ENCODE measurements around the gene RIPOR3. TPM values are rescaled to one million over a fixed set of nuclear protein-coding genes. Genes with fewer than 3 reads are reported as not detected.
"Not testable (repeated sequence)": the region's sequence is repeated elsewhere in the genome, so short reads cannot be mapped to it uniquely, and the experiment has no call there.

The RIPOR3 gene
- total and polyA plus RNA-seq, 9 of the 15 experiments (the other 6 are each of a cell fraction or from before 2014, with no cell fraction given) = 3.3 to 62.7 (median 21.4) TPM

GRCh38 chr20:50638015-50638847 lies 53.1 kb downstream of the RIPOR3 start:
- H3K4me3 ChIP-seq; H3K27me3 ChIP-seq (ENCODE audit: control insufficient read depth in 2 of 2, insufficient read depth in 2 of 2, low read length in 2 of 2); H3K36me3 ChIP-seq (ENCODE audit: control insufficient read depth, insufficient read depth, low read length); CTCF ChIA-PET (ENCODE audit: low intra/inter-chr PET ratio); BruUV-seq (replicated peaks); intact Hi-C loops (cut with micrococcal nuclease); H2AFZ ChIP-seq (ENCODE audit: low read depth, low read length); H3K9me3 ChIP-seq (replicated peaks; ENCODE audit: control insufficient read depth, insufficient read depth, low read depth, low read length); H3K27ac ChIP-seq (ENCODE audit: extremely low read depth, low read depth, low read length); H3K9me1 ChIP-seq (ENCODE audit: control insufficient read depth, insufficient read depth, low read length); in situ Hi-C loops (cut with MboI); TF ChIP-seq ATF3 (CRISPR knock-in tag; conservative IDR thresholded peaks at IDR 0.05); TEAD4 (CRISPR knock-in tag; IDR thresholded peaks at IDR 0.05; ENCODE audit: borderline replicate concordance): not testable (repeated sequence)
- H3K4me1 ChIP-seq (replicated peaks in 1 of 2; ENCODE audit: control insufficient read depth in 2 of 2, insufficient read depth in 2 of 2, low read length in 2 of 2) = peaks cover 30 to 62% of the 10 kb centered on the region in 2 experiments
- 34% methylated on average over 12 of the region's 15 CpGs for WGBS (ENCODE audit: insufficient coverage, low coverage, missing lambda C conversion rate)
- H4K20me1 ChIP-seq (replicated peaks; ENCODE audit: control insufficient read depth, insufficient read depth, low read length) = peaks cover 35% of the 10 kb centered on the region
- POLR2A ChIA-PET = interaction anchor here (1.0 to 1.6 kb wide), 4 partner anchors 10 to 87 kb away, joined by 3 to 5 read pairs (median 4); no protein-coding TSS in a partner anchor
- DNase-seq (ENCODE audit: extremely low read depth in 1 of 4, low spot score in 3 of 4) (peak; percentile 78 to 87 (median 78)), FAIRE-seq (peak; percentile 92), ATAC-seq (peak; percentile 25)
- H3K4me2 ChIP-seq (ENCODE audit: insufficient read depth, low read length) = peak overlapping the region; percentile 21; the same call in 1 of the 2 replicates
- peak overlapping the region in 1 of 2 experiments; percentile 57; a peak in 2 of 4 replicates for H3K9ac ChIP-seq (ENCODE audit: insufficient read depth in 1 of 2, low read depth in 2 of 2, low read length in 2 of 2)
- H3K79me2 ChIP-seq (ENCODE audit: control insufficient read depth, insufficient read depth, low read length) = peaks cover 59% of the 10 kb centered on the region
- peak; percentile 27; the same call in 1 of the 2 replicates for TF ChIP-seq ZEB2 (IDR thresholded peaks at IDR 0.05)
- TF ChIP-seq NCOR1 (IDR thresholded peaks at IDR 0.05) = peak; percentile 73
- TF ChIP-seq TRIM24 (IDR thresholded peaks at IDR 0.05) = 0 out of 4 replicates have a peak, but pooled peaks of 1 of the 2 experiments have one; percentile 19
- TF ChIP-seq ESRRA (IDR thresholded peaks at IDR 0.05; ENCODE audit: borderline replicate concordance, low read depth) = peak; percentile 60; the same call in 1 of the 2 replicates
- peak; percentile 89 for TF ChIP-seq TFAP4 (CRISPR knock-in tag; IDR thresholded peaks at IDR 0.05; ENCODE audit: borderline replicate concordance)
- TF ChIP-seq CXXC5 (CRISPR knock-in tag; IDR thresholded peaks at IDR 0.05) = peak; percentile 27; the same call in 1 of the 2 replicates
- TF ChIP-seq BHLHE40 (IDR thresholded peaks at IDR 0.05; ENCODE audit: low read length) = peak; percentile 85
- TF ChIP-seq EGR1 (conservative IDR thresholded peaks at IDR 0.05) = peak; percentile 72
- peak in 1 of 2 experiments; percentile 59; a peak in 2 of 4 replicates for TF ChIP-seq HDAC1 (IDR thresholded peaks at IDR 0.05)
- peak; percentile 56; the same call in 1 of the 2 replicates for TF ChIP-seq DPF2 (IDR thresholded peaks at IDR 0.05)
- peak; percentile 43 for TF ChIP-seq ATF3 (IDR thresholded peaks at IDR 0.05)
- peak; percentile 48; the same call in 1 of the 2 replicates for TF ChIP-seq MTA2 (IDR thresholded peaks at IDR 0.05; ENCODE audit: low read depth)
- peak; percentile 60; the same call in 1 of the 2 replicates for TF ChIP-seq TEAD4 (IDR thresholded peaks at IDR 0.05; ENCODE audit: low read length)
- TF ChIP-seq VEZF1 (CRISPR knock-in tag; IDR thresholded peaks at IDR 0.05) = peak; percentile 58
- 0 out of 2 replicates have a peak, but pooled peaks have one; percentile 44 for TF ChIP-seq SMARCA4 (IDR thresholded peaks at IDR 0.05)
- TF ChIP-seq RCOR1 (IDR thresholded peaks at IDR 0.05; ENCODE audit: borderline replicate concordance in 1 of 2, low read depth in 2 of 2, low read length in 2 of 2) = peak in 1 of 2 experiments; percentile 47; a peak in 1 of 4 replicates
- peak; percentile 71; the same call in 1 of the 2 replicates for TF ChIP-seq CTBP1 (IDR thresholded peaks at IDR 0.05; ENCODE audit: borderline replicate concordance)
- peak; percentile 89 for TF ChIP-seq CBFA2T3 (IDR thresholded peaks at IDR 0.05)

All from K562 (cell line).